CD4-positive, alpha-beta T cell treated with Interleukin-17A for 4 hours (primary cell): Measurements from ENCODE around the gene CDK13.

Experiments
- DNase-seq: peaks from one replicate; pipeline ENCODE4 v3.0.0-alpha.2; 2020; ENCODE audit warnings: mixed read lengths

Gene CDK13

DNA sequence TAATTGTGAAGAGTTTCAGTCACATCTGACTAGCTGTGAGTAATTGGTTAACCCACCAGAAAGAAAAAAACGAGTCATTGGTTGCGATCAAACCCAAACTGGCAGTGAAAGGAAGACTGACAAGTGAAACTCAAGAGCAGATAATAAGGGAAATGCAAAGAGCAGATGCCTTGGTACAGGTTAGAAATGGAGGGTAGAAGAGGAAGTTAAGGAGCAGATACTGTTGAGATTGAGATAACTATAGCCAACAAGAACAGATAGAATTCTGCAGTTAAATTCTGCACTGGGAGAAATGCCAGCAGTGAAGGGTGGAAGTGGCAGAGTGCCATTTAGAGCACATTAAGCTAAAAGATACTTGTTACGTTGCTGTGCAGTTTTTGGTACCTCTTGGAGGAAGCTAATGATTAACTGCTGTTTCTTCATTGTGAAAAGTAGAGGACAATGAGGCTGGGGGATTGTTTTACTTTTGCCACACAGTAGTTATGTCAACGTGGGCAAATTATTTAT lies 65.8 kb downstream of the CDK13 start:
- no peak for DNase-seq

DNA sequence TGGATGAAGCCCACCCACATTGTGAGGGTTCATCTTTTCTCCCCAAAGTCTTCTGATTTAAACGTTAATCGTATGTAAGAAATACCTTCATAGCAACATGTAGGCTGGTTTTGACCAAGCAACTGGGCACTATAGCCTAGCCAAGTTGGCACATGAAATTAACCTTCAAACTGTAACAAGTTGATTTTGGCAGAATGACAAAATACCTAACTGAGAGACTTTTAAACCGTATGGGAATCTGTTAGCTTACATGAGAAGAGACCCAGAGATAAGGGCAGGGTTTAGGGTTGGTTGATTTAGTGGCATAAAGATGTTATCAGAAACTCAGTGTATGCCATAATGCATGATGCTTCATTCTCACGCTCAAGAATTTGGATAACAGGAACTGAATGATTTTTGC lies 69.5 kb downstream of the CDK13 start:
- DNase-seq, result no peak

DNA sequence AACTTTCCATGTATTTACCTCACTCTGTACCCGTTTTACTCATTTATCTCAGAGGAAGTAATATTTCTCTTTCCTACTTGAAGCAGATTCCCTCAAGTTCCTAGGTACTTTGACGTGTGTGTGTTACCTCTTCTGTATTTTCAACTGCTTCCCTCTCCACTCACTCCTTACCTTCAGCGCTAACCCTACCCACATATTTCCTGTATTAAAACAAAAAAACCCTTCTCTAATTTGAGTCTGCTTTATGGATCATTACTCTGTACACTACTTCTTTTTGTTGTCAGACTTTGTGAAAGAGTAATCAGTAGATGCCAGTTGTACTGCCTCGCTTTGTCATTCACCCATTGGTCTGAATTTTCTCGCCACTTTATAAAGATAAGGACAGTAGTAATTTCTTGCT lies 74.0 kb downstream of the CDK13 start:
- DNase-seq, result no peak

DNA sequence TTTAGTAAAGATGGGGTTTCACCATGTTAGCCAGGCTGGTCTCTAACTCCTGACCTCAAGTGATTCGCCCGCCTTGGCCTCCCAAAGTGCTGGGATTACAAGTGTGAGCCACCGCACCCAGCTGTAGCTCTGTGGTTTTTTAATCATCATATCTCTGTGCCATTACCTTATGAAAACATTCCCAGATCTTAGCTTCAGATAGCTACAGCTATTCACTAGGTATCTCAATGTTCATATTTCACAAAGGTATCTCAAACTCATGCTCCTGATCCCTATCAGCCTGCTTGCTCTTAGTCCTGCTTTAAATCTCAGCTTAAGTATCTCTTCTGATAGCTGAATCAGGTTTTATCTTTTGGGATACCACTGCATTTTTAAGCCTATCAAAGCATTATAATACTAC lies 74.8 kb downstream of the CDK13 start:
- DNase-seq, result no peak

DNA sequence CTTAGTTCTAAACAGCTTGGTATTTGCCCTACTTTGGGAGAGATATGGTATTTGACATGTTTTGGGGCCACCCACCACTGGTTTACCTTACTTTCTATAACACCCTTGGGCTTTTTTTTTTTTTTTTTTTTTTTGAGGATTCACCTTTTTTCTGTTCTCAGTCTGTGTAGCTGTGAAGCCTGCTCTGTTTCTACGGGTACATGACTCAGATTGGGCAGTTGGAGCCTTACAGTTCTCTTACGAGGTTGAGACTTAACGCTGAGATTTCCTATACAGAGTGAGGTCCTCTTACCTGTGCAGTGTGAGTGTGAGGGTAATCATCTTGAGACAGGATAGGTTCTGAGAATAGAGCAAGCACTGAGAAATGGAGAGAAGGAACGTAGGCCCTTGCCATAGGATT lies 77.5 kb downstream of the CDK13 start:
- no peak for DNase-seq

DNA sequence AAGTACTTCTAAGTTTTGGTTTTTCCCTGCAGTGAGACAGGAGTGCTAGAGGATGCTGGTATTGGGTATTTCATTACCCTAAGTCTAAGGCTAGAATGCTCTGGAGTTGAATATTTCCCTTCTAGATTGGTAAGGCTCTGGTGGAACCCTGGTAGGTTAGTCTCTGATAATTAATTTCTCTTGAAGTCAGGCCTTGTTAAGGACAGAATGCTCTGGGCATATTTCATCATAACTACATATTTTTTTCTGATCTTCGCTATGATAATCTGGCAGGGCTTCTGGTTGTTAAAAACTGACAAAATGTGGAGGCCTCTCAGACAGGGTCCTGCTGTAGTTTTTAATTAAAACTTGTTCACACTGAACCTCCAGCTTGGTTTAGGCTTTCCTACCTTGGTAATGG lies 83.8 kb downstream of the CDK13 start:
- DNase-seq, result no peak

DNA sequence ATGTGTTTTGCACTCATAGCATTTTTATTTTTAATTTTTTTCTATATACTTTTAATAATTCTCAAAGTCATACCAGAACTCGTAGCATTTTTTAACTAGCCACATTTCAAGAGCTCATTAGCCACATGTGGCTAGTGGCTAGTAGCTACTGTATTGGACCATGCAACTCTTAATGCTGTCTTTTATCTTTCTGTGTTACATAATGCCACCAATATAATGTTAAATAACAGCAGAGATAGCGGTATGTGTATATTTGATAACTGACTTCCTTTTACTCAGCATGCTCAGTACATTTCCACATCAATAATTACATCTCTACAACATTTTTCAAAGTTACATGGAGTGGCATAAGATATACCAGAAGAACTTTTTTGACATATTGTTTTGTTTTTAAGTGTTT lies 91.4 kb downstream of the CDK13 start:
- no peak for DNase-seq

DNA sequence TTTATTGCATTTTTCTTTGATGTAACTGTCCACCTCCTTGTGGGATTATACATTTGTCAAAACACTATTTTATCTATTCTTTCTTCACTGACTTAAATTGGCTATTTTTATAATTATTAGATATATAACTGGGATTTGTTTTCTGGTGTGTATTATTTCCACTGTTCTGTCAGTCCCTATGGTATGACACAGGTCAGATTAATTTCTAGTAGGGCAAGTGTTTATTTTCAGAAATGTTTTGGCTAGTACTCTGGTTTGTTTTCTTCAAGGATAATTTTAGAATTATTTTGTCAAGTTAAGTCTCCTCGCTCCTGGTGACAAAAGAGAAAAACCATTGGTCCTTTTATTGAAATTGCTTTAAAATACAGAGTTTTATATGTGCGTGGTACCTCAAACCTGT lies 93.1 kb downstream of the CDK13 start:
- no peak for DNase-seq

DNA sequence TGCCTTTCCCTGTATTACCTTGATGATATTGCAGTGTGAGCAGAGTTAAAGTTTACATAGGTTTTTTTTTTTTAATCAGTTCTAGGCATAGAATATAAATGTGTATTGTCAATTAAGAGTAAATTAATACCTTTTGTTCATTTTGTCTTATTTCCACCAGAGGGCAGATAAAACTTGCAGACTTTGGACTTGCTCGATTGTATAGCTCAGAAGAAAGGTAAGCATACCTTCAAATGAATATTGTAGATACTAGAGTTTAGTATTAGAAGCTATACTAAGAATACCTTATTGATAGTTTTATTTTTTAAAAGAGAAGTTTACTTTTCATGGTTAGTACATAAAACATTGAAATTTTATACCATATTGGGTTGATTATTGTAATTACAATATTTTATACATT lies 97.6 kb downstream of the CDK13 start:
- DNase-seq, result no peak

DNA sequence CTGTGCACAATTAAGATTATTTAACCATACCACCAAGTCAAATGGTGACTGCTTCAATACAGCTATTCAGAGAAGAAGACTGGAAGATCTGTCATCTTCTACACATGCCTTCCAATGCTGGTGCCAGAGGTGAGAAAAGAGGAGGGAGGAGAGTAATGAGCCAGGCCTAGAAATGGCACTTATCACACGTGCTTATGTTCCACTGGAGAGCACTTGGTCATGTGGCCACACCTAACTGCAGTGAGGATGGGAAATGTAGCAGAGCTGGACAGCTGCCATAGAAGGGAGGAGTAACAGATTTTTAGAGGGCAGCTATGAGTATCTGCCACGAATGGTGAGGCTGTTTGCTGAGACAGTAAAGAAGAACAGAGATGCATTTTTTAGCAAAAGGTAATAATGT lies 107.2 kb downstream of the CDK13 start:
- DNase-seq, result no peak

DNA sequence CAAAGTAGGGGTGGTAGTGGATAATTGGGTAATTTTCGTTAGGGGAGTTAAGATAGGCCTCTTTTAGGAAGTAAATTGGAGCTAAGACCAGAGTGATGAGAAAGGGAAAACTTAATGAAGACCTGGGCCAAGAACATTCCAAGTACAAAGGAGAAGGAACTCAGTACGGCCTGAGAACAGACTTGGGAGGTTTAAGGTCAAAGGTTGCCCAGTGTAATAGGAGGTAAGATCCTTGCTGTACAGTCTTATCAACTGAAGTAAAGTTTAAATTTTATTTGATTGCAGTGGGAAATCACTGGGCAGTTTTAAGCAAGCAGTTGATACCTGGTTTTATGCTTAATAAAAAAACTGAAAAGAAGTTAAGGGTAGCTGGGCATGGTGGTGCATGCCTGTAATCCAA lies 108.0 kb downstream of the CDK13 start:
- DNase-seq, result no peak

DNA sequence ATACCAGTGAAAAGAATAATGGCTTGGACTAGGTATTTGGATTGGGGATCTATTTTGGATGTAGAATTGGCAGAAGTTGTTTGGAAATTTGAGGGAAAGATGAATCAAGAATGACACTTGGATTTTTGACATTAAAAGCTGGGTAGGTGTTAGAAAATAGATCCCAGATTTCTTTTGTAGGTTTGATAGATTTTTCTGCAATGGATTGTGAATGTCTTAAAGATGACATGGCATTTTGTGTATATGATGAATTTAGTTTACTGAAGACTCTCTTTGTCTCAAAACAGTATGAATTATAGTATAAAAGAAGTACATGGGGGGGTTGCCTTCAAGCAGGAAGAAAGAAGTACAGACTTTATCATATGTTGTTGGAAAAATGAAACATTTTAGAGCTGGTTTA lies 108.6 kb downstream of the CDK13 start:
- DNase-seq, result no peak

DNA sequence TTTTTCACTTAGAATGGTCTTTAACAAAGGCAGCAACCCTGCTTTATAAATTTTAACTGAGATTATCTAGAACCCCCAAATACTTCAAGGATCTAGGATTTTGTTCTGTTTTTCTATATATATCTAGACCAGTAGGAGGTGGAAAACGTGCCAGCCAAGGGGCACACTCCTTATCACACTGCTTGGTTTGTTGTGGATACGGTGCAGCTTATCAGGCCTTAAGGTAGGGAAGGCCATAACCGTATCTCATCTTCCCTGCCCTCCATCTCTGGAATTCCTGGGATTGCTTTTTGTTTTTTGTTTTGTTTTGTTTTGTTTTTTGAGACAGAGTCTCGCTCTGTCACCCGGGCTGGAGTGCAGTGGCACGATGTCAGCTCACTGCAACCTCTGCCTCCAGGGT lies 109.0 kb downstream of the CDK13 start:
- DNase-seq, result no peak

DNA sequence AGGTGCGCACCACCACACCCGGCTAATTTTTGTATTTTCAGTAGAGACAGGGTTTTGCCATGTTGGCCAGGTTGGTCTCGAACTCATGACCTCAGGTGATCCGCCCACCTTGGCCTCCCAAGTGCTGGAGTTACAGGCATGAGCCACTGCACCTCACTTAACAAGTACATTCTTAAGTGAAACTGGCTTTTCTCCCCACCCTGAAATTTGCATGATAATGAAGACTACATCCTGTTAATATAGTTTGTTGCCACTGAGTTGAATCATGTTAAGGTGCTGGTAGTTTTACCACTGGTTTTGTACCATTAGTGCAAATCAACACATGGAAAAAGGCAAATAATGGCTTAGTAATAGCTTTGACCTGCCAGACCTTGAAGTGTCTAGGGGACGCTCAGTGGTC lies 122.2 kb downstream of the CDK13 start:
- DNase-seq, result no peak

DNA sequence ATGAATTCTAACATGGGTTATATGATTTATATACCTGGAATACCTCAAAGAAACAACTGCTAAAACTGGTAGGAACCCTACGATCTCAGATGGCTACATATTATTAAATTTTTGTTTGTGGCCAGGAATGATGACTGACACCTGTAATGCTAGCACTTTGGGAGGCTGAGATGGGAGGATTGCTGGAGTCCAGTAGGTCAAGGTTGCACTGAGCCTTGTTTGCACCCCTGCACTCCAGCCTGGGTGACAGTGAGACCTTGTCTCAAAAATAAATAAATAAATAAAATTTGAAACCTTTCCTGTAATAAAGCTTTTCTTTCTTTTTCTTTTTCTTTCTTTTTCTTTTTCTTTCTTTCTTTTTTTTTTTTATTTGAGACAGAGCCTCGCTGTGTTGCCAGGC lies 123.2 kb downstream of the CDK13 start:
- no peak for DNase-seq

DNA sequence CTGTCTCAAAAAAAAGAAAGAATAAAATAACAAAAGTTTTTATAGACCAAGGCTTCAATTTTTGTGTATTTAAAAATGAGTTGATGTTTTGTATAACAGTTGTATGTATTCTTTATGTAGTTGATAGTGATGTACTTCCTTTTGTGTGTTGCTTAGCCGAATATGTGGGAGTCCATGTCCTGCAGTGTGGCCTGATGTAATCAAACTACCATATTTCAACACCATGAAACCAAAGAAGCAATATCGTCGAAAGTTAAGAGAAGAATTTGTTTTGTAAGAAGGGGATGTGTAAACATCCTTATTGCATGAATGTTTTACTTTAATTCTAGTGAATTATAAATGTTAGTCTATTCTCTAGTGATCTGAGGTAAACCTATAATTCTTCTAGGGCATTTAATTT lies 127.8 kb downstream of the CDK13 start:
- no peak for DNase-seq

DNA sequence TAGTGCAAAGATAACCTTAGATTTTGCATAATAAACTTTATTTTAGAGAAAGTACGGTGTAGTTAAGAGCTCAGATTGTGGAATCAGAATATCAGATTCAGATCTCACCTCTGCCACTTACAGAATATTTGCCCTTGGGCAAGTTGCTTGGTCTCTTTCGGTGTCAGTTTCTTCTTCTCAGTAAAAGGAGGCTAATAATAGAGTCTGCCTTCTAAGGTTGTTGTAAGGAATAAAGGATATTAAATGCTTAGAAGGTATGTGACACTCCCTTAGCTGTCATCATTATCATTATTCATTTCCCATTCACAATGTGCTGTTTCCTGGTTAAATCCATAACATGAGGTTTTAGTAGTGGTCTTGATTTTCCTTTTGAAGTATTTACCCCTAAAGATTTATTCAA lies 142.1 kb downstream of the CDK13 start:
- DNase-seq, result no peak

DNA sequence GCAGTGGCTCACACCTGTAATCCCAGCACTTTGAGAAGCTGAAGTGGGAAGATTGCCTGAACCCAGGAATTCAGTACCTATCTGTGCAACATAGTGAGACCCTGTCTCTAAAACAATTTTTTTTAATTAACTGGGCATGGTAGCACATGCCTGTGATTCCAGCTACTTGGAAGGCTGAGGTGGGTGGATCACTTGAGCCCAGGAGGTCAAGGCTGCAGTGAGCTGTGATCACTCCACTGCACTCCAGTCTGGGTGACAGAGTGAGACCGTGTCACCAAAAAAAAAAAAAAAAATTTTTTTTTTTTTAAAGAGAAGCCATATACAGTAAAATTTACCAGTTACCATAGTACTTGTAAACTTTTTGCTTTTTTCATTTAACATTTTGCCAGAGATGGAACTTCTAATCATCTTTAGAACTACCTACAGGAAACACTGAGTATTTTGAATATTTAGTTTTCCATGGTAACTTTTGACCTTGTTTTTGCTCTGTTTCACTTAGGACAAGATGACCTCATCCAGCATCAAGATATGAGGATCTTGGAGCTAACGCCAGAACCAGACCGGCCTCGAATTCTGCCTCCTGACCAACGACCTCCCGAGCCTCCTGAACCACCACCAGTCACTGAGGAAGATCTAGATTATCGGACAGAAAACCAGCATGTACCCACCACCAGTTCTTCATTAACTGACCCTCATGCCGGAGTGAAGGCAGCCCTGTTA lies 143.7 kb downstream of the CDK13 start:
- no peak for DNase-seq

DNA sequence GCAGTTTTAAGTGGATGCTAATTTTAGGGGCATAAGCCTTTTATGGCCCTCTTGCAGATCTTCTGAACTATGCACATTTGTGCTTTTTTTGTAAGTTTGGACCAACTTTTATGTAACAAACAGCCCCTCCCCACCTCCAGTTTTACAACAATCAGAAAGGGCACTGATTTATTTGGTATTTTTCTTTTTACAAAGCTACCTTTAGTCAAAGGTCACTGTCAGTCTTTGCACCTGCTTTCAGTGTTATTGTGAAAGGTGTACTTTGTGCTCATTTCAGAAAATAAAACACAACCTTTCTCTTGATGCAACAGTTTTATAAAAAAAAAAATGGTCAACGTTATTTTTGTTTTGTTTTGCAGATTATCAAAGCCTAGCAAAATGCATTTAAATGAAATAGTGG lies 145.2 kb downstream of the CDK13 start:
- DNase-seq, result no peak

DNA sequence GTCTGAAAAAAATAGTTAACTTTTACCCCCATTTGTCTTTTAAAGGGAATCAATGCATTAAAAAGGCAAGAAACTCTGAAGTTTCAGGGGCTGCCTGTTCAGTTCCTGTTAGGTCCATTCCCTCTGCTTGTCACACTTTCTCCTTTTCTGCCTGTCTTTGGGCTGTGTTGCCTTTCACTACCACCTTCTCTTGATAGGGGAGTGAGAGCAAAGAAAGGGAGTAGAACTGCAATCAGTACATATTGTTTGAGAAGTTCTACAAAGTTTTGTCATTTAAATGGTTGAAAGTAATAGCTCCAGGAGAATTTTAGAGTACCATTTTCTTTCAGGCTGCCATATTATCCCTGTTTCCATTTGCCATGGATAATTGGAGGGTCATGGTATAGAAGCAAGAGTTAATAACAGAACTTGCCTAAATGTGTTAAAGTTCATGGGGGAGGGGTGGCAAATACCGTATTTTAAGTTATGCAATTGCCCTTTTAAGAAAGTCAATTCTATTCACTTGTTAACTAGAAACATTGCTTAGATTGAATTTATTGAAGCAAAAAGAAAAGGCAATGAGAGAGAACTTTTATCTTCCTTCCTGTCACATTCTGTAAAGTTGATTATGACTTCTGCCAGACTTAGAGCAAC lies 145.8 kb downstream of the CDK13 start:
- no peak for DNase-seq

DNA sequence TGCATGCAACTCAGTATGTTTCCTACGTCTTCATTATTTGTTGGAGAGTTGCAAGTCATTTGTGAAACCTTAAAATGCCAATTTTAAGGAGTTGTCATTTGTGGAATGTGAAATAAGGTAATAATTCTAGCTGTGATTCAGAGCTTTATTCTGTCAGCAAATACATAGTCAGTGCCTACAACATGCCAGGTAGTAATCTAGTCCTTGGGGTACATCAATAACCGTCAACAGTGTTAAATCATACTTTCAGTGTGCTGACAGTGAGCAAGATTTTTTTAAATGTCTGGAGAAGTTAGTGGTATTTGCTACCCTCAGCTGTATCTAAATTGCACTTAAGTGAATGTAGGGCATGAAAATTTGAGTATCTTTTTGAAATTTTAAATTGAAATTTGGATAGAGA lies 147.7 kb downstream of the CDK13 start:
- DNase-seq, result no peak

DNA sequence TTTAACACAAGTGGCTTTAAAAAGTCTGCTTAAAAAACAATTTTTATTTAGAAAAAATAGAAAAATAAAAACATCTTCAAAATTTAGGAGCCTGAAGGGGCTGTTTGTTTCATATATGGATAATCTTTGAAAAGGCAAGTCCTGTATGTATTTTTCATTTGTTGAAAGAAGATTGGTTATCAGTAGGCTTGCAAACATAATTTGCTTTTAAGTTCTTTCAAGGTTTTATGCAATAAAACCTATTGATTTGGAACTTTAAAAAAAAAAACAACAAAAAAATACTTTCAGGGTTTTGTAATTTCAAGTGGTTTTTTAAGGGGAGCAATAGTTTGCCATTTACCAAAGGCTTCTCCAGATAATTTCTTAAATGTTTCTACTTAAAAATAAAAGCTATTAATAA lies 148.8 kb downstream of the CDK13 start:
- DNase-seq, result no peak

DNA sequence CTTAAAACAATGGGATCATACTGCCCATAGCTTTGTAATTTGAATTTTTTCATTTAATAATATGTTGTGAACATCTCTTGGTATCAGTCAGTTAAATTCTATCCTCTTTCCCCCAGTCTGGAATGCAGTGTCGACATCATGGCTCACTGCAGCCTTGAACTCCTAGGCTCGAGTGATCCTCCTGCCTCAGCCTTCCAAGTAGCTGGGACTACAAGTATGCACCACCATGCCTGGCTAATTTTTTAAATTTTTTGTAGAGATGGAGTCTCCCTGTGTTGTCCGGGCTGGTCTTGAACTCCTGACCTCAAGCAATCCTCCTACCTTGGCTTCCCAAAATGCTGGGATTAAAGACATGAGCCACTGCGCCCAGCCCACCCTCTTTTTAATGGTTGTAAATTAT lies 149.8 kb downstream of the CDK13 start:
- DNase-seq, result no peak

DNA sequence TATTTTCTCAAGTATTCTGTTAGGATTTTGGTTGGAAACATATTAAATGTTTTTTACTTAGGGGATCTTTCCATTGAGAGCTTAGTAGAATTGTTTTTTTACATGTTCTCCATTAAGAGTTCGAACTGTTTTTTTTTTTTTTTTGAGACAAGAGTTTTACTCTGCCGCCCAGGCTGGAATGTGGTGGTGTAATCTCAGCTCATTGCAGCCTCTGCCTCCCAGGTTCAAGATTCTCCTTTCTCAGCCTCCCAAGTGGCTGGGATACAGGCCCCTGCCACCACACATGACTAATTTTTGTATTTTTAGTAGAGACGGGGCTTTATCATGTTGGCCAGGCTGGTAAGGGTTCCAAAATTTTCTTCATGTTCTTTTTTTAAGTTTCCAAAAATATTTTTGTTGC lies 151.1 kb downstream of the CDK13 start:
- no peak for DNase-seq

DNA sequence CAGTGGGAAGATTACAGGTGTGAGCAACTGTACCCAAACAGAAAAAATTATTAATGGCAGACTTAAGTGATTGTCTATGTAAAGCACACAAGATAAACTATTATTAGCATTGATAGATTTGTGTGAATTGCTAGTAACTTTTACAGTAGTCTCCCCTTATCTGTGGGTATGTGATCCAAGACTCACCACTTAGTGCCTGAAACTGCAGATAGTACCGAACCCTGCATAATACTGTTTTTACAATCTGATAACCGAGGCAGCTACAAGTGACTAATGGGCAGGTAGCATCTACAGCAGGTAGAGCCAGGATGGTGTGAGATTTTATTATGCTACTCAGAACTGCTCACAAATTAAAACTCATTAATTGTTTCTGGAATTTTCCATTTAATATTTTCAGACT lies 152.8 kb downstream of the CDK13 start:
- DNase-seq, result no peak
